ENCODE data around the gene KRT2.

Gene KRT2

DNA sequence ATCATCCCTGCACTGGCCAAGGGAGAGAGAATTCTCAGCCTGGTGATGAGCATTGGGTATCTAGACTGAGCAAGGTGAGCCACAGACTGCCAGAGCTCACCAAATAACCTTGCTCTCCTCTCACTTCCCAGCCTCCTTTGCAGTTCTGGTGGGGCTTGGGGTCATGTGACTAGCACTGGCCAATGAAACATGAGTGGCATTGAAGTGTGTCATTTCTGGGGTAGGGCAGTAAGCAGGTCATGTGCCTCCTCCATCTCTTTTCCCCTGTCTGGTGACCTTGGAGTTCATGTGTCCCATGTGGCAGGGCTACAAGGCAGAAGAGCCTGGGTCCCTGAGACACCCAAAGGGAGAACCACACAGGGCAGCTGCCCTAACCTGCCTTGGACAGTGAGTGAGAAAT lies 47.2 kb downstream of the KRT2 start:
- TF ChIP-seq, protein P1, sequence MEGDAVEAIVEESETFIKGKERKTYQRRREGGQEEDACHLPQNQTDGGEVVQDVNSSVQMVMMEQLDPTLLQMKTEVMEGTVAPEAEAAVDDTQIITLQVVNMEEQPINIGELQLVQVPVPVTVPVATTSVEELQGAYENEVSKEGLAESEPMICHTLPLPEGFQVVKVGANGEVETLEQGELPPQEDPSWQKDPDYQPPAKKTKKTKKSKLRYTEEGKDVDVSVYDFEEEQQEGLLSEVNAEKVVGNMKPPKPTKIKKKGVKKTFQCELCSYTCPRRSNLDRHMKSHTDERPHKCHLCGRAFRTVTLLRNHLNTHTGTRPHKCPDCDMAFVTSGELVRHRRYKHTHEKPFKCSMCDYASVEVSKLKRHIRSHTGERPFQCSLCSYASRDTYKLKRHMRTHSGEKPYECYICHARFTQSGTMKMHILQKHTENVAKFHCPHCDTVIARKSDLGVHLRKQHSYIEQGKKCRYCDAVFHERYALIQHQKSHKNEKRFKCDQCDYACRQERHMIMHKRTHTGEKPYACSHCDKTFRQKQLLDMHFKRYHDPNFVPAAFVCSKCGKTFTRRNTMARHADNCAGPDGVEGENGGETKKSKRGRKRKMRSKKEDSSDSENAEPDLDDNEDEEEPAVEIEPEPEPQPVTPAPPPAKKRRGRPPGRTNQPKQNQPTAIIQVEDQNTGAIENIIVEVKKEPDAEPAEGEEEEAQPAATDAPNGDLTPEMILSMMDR (IDR thresholded peaks at IDR 0.05; ENCODE audit: control extremely low read depth, extremely low read depth, low read depth, missing control alignments): no peak
- no peak for DNase-seq (ENCODE audit: extremely low spot score)
- ChIA-PET POLR2A (no interaction called here), CTCF (interaction anchor here (1.4 kb wide), 1 partner anchor 9 kb away, joined by 3 read pairs; no protein-coding TSS in a partner anchor)

DNA sequence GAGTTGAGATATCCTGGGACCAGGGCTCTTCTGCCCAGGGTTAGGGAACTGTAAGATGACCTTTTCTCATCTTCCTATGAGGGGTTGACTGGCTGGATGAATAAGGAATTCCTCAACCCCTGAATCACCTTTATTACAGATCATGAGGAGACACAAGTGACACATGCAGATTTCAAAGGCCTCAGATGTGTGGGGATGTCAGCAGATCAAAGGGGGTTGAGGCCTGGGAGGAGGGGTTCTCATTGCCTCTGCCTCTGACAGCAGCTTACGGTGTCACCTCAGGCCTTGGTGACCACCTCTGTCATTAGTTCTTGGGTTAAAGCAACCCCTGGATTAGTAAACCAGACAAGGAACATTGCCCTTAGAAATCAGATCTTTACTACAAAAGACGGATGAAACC lies 48.7 kb downstream of the KRT2 start:
- DNase-seq (ENCODE audit: extremely low spot score): no peak
- ChIA-PET POLR2A (no interaction called here), CTCF (no interaction called here)
- TF ChIP-seq, protein P1 (IDR thresholded peaks at IDR 0.05; ENCODE audit: control extremely low read depth, extremely low read depth, low read depth, missing control alignments): no peak

DNA sequence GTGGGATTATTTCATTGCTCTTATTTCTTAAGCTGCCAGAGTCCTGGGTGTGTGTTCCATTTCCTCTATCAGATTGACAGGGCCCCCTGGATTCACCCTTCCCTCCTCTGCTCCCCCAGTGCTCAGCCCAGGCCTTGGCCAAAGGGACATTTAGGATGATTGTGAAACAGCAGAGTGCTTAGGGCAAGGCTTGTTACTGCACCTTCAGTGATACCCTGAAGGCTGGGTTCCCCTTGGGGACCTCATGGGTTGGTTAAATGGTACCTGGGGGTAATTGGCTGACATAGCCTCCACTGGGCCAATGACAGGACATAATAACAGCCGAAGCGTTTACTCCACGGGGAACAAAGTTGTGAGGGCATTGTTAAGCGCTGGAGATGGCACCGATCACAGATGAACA lies 49.5 kb downstream of the KRT2 start:
- CTCF ChIA-PET: no interaction called here
- no peak for DNase-seq (ENCODE audit: extremely low spot score)
- POLR2A ChIA-PET: no interaction called here
- TF ChIP-seq, protein P1 (IDR thresholded peaks at IDR 0.05; ENCODE audit: control extremely low read depth, extremely low read depth, low read depth, missing control alignments): no peak

DNA sequence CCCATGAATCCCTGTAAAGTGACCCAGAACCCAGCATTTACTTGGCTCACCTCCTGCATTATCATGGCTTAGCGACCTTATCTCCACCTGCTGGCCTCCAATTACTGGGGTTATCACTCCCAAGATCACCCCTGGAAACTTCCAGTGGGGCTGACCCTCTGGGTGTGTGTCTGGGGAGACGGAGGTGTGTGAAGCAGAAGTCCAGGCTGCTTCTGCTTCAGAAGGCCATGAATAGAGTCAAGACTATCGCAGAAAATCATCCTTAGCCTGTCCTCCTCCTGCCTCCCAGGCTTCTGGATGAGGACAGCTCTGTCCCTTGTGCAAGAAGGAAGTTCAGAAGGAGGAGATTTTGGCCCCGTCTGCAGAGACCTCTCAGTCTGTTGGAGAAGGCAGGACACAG lies 50.3 kb downstream of the KRT2 start:
- ChIA-PET POLR2A (no interaction called here), CTCF (no interaction called here)
- no peak for DNase-seq (ENCODE audit: extremely low spot score)
- TF ChIP-seq, protein P1 (IDR thresholded peaks at IDR 0.05; ENCODE audit: control extremely low read depth, extremely low read depth, low read depth, missing control alignments): no peak

DNA sequence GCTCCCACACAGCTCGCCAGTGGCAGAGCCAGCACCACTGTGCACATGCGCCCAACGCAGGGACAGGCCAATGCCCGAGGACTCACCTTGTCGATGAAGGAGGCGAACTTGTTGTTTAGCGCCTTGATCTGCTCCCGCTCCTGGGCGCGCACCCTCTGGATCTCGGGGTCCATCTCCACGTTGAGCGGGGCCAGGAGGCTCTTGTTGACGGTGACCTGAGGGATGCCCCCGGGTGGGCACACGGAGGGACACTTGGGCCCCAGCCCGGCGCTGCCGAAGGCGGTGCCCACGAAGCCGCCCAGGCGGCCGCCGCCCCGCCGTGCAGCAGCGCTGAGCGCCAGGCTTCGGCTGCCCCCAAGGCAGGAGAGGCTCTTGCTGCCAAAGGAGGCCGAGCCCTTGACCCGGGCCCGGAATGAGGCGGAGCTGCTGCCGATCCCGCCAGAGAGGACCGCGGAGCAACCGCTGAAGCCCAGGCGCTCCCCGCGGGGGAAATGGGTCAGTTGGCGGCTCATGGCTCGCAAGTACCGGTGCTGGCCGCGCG lies 51.0 kb downstream of the KRT2 start, which contains the start of gene KRT72:
Gene KRT72, minus strand, starts transcription at position 523 of the 541 bp plus-strand sequence. Its CDS starts 11 bp downstream, at position 512.
- no peak for DNase-seq (ENCODE audit: extremely low spot score)
- TF ChIP-seq, protein P1 (IDR thresholded peaks at IDR 0.05; ENCODE audit: control extremely low read depth, extremely low read depth, low read depth, missing control alignments): no peak
- ChIA-PET POLR2A (no interaction called here), CTCF (no interaction called here)

DNA sequence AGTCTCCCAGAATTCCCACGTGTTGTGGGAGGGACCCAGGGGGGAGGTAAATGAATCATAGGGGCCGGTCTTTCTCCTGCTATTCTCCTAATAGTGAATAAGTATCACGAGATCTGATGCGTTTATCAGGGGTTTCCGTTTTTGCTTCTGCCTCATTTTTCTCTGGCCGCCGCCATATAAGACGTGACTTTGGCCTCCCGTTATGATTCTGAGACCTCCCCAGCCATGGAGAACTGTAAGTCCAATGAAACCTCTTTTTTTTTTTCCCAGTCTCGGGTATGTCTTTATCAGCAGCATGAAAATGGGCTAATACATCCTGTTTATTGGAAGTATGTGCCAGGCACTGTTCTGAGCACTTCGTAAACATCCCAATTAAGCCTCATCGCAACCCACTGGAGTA lies 51.5 kb downstream of the KRT2 start:
- DNase-seq (ENCODE audit: extremely low spot score): no peak
- TF ChIP-seq, protein P1 (IDR thresholded peaks at IDR 0.05; ENCODE audit: control extremely low read depth, extremely low read depth, low read depth, missing control alignments): no peak
- POLR2A ChIA-PET: no interaction called here
- CTCF ChIA-PET: interaction anchor here (1.1 to 1.9 kb wide), 2 partner anchors 8 to 16 kb away, joined by 3 to 4 read pairs; no protein-coding TSS in a partner anchor

All from GM10248 (cell line).